OCI-LY1 (cell line): ENCODE data around the gene HACE1.
A peak's percentile ranks its signal among the peaks of the same experiment; 100 is the strongest.

ENCODE experiments used
- H2AFZ ChIP-seq: fragments of 200-600 bp; sonication (generic), shearing (Covaris generic); 2 replicates; pipeline ENCODE4 v1.6.0; 2014; ENCODE audit warnings: antibody characterized with exemption, mild to moderate bottlenecking, low read length
- H3F3A ChIP-seq: fragments of 200-600 bp; sonication (generic), shearing (Covaris generic); 2 replicates; pipeline ENCODE4 v1.6.0; 2014; ENCODE audit warnings: mild to moderate bottlenecking, antibody characterized with exemption, low read length, moderate library complexity; ENCODE audit not compliant: insufficient read depth
- H3K27ac ChIP-seq: fragments of 200-600 bp; sonication (generic); 2 replicates; pipeline ENCODE4 v1.5.1; 2014; ENCODE audit warnings: low read length, mixed run types, mild to moderate bottlenecking, low read depth; ENCODE audit not compliant: poor library complexity, severe bottlenecking
- H3K27me3 ChIP-seq: fragments of 200-600 bp; sonication (generic); 2 replicates; pipeline ENCODE4 v1.6.0; 2014; ENCODE audit warnings: antibody characterized with exemption, mild to moderate bottlenecking, low read length, moderate library complexity; ENCODE audit not compliant: insufficient read depth
- H3K36me3 ChIP-seq: fragments of 200-600 bp; sonication (generic); 2 replicates; pipeline ENCODE4 v1.6.1; 2014; ENCODE audit warnings: mild to moderate bottlenecking, antibody characterized with exemption, low read length, moderate library complexity, mixed read lengths; ENCODE audit not compliant: insufficient read depth
- H3K4me1 ChIP-seq: fragments of 200-600 bp; sonication (generic); 2 replicates; pipeline ENCODE4 v1.5.1; 2014; ENCODE audit warnings: mild to moderate bottlenecking, low read length, moderate library complexity; ENCODE audit not compliant: insufficient read depth, severe bottlenecking
- H3K4me2 ChIP-seq: fragments of 200-600 bp; sonication (generic), shearing (Covaris generic); 2 replicates; pipeline ENCODE4 v1.6.1; 2014; ENCODE audit warnings: low read length
- H3K4me3 ChIP-seq: fragments of 200-600 bp; sonication (generic); 2 replicates; pipeline ENCODE4 v1.5.1; 2014; ENCODE audit warnings: low read length, low read depth, mild to moderate bottlenecking, mixed read lengths; ENCODE audit not compliant: poor library complexity, severe bottlenecking
- H3K79me2 ChIP-seq: fragments of 200-600 bp; shearing (Covaris generic); 2 replicates; pipeline ENCODE4 v1.6.1; 2016; ENCODE audit warnings: mixed run types, low read length, mixed read lengths; ENCODE audit not compliant: insufficient read depth
- H3K9ac ChIP-seq: fragments of 200-600 bp; sonication (generic), shearing (Covaris generic); 2 replicates; pipeline ENCODE4 v1.6.1; 2014; ENCODE audit warnings: mild to moderate bottlenecking, low read length, mixed read lengths
- H3K9me2 ChIP-seq: fragments of 200-600 bp; sonication (generic), shearing (Covaris generic); 2 replicates; pipeline ENCODE4 v1.6.1; 2014; ENCODE audit warnings: low read depth, mild to moderate bottlenecking, low read length, mixed read lengths
- H3K9me3 ChIP-seq: fragments of 200-600 bp; shearing (Covaris generic); 2 replicates; pipeline ENCODE4 v1.6.1; 2014; ENCODE audit warnings: low read length, mixed read lengths
- H4K20me1 ChIP-seq: fragments of 200-600 bp; sonication (generic), shearing (Covaris generic); 2 replicates; pipeline ENCODE4 v1.6.0; 2016; ENCODE audit warnings: mild to moderate bottlenecking, low read length; ENCODE audit not compliant: insufficient read depth
- EZH2 ChIP-seq: fragments of 200-600 bp; sonication (generic), shearing (Covaris generic); IDR thresholded peaks from 2 replicates; pipeline ENCODE4 v1.8.0; 2017; ENCODE audit warnings: borderline replicate concordance, mixed run types, mild to moderate bottlenecking, antibody characterized with exemption, low read length, moderate library complexity, mixed read lengths
- TF ChIP-seq, protein P1 (sequence below): fragments of 200-600 bp; sonication (generic), shearing (Covaris generic); IDR thresholded peaks from 2 replicates; pipeline ENCODE4 v1.5.1; 2017; ENCODE audit warnings: mild to moderate bottlenecking, antibody characterized with exemption, low read length, moderate library complexity, mixed read lengths

Gene HACE1

DNA sequence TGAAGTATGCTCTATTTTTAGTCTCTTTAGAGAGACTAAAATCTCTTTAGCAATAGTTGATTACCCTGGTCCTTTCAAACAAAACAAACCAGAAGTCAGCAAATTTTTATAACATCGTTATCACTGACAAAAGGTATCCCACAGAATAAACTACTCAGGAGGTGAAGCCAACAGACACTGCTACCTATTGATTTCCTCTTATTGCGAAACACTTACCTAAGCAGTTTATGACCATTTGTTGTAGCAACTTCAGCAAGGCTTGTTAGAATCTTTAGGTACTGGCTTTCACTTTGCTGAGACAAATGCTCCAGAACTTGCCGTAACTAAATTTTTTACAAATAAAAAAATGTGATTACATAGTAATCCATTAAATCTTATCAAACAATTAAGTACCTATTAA, 64.4 kb downstream of the HACE1 start:
- Histone ChIP-seq H2AFZ (no peak overlapping the region), H3K36me3 (no peaks in the 10 kb centered on the region), H3K79me2 (no peaks in the 10 kb centered on the region), H3K27me3 (no peaks in the 10 kb centered on the region), H3K9me3 (no peaks in the 10 kb centered on the region), H3K4me2 (no peak overlapping the region), H3K27ac (no peak overlapping the region), H3F3A (no peaks in the 10 kb centered on the region), H3K9me2 (no peaks in the 10 kb centered on the region), H4K20me1 (no peaks in the 10 kb centered on the region), H3K9ac (no peak overlapping the region), H3K4me3 (no peak overlapping the region), H3K4me1 (no peaks in the 10 kb centered on the region)
- TF ChIP-seq, protein P1, sequence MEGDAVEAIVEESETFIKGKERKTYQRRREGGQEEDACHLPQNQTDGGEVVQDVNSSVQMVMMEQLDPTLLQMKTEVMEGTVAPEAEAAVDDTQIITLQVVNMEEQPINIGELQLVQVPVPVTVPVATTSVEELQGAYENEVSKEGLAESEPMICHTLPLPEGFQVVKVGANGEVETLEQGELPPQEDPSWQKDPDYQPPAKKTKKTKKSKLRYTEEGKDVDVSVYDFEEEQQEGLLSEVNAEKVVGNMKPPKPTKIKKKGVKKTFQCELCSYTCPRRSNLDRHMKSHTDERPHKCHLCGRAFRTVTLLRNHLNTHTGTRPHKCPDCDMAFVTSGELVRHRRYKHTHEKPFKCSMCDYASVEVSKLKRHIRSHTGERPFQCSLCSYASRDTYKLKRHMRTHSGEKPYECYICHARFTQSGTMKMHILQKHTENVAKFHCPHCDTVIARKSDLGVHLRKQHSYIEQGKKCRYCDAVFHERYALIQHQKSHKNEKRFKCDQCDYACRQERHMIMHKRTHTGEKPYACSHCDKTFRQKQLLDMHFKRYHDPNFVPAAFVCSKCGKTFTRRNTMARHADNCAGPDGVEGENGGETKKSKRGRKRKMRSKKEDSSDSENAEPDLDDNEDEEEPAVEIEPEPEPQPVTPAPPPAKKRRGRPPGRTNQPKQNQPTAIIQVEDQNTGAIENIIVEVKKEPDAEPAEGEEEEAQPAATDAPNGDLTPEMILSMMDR = no peak
- TF ChIP-seq EZH2 = no peak

DNA sequence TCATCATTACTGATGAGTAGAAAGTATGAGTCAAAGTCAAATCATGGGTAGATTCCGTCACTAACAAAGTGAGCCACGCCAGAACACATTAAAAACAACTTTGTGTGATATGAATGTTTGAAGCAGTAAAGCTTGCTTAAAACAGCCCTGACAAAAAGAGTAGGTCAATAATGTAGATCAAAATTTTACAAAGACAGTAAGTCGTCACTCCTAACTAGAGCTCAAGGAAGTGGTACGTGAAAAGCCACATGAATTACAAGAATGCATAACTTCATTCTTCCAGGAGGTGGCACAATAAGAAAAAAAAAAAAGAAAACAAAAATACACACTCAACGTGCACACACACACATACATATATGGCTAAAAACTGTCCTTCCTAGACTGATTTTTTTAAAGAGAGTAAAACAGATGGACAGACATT, 69.9 kb downstream of the HACE1 start:
- no peaks in the 10 kb centered on the region for H3K79me2 ChIP-seq
- no peaks in the 10 kb centered on the region for H3K27me3 ChIP-seq
- no peaks in the 10 kb centered on the region for H4K20me1 ChIP-seq
- H3K4me2 ChIP-seq = peak overlapping the region; percentile 31; the same call in 1 of the 2 replicates
- no peaks in the 10 kb centered on the region for H3K9me3 ChIP-seq
- H3F3A ChIP-seq = no peaks in the 10 kb centered on the region
- no peak overlapping the region for H3K9ac ChIP-seq
- H3K27ac ChIP-seq = no peak overlapping the region
- no peaks in the 10 kb centered on the region for H3K9me2 ChIP-seq
- H3K4me3 ChIP-seq = no peak overlapping the region
- TF ChIP-seq, protein P1 = peak; percentile 62
- no peak for TF ChIP-seq EZH2
- H3K4me1 ChIP-seq = no peaks in the 10 kb centered on the region
- H2AFZ ChIP-seq = peak overlapping the region; percentile 35; the same call in 1 of the 2 replicates
- no peaks in the 10 kb centered on the region for H3K36me3 ChIP-seq

DNA sequence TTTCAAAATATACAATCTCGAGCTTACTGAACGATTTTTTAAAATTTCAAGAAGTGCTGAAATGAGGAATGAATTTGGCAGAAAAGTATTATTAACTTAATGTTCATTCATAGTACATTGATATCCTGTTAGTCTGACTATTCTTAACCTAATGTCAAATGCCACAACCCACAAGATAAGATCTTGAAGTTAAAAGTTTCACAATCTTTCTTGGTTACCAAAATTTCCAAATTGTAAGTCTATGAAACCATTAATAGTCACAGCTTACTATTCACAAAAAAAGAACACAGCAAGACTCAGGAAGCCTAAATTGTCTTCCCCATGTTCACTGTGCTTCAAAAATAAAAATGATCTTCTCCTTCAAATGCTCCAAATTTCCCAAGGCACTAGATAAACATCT, 71.3 kb downstream of the HACE1 start:
- Histone ChIP-seq H2AFZ (no peak overlapping the region), H3K9ac (no peak overlapping the region), H3K4me1 (no peaks in the 10 kb centered on the region), H3K27me3 (no peaks in the 10 kb centered on the region), H3K9me2 (no peaks in the 10 kb centered on the region), H3K9me3 (no peaks in the 10 kb centered on the region), H3K4me3 (no peak overlapping the region), H3K79me2 (no peaks in the 10 kb centered on the region), H3K27ac (no peak overlapping the region), H3K36me3 (no peaks in the 10 kb centered on the region), H4K20me1 (no peaks in the 10 kb centered on the region), H3K4me2 (no peak overlapping the region), H3F3A (no peaks in the 10 kb centered on the region)
- TF ChIP-seq, protein P1 = no peak
- TF ChIP-seq EZH2 = no peak
